Activated CD4-positive, alpha-beta T cell treated with anti-CD3 and anti-CD28 coated beads, Interleukin-2, amount 10 ng/mL, durations not matched to agents 24 days and 14 days (primary cell): ENCODE results near the gene OTUB2. TPM values are rescaled to one million over a fixed set of nuclear protein-coding genes. Genes with fewer than 3 reads are reported as not detected.

Experiments used
- DNase-seq: peaks from one replicate; pipeline ENCODE4 v3.0.0; 2022
- H3K27ac Mint-ChIP-seq: one replicate; pipeline ENCODE4 v1.8.0; 2022; ENCODE audit warnings: mild to moderate bottlenecking, mixed read lengths
- H3K27me3 Mint-ChIP-seq: one replicate; pipeline ENCODE4 v1.8.0; 2022; ENCODE audit warnings: mixed read lengths
- H3K36me3 Mint-ChIP-seq: one replicate; pipeline ENCODE4 v1.8.0; 2022; ENCODE audit warnings: low read depth, mild to moderate bottlenecking, mixed read lengths
- H3K4me1 Mint-ChIP-seq: one replicate; pipeline ENCODE4 v1.8.0; 2021; ENCODE audit warnings: mixed read lengths
- H3K4me3 Mint-ChIP-seq: one replicate; pipeline ENCODE4 v1.8.0; 2022; ENCODE audit warnings: mild to moderate bottlenecking, moderate library complexity, mixed read lengths
- H3K9me3 Mint-ChIP-seq: one replicate; pipeline ENCODE4 v1.8.0; 2021; ENCODE audit warnings: mixed read lengths
- intact Hi-C: fragments of 100-400 bp; cut with micrococcal nuclease; formaldehyde crosslinking; loops from one replicate; pipeline ENCODE4 v1.15.1; 2023
- total RNA-seq: library from RNA; stranded (reverse); gene quantifications from 2 replicates; pipeline ENCODE4 v1.2.3, GENCODE V29; 2022

The OTUB2 gene
- 1.3 and 1.7 TPM in 2 replicates for total RNA-seq

DNA sequence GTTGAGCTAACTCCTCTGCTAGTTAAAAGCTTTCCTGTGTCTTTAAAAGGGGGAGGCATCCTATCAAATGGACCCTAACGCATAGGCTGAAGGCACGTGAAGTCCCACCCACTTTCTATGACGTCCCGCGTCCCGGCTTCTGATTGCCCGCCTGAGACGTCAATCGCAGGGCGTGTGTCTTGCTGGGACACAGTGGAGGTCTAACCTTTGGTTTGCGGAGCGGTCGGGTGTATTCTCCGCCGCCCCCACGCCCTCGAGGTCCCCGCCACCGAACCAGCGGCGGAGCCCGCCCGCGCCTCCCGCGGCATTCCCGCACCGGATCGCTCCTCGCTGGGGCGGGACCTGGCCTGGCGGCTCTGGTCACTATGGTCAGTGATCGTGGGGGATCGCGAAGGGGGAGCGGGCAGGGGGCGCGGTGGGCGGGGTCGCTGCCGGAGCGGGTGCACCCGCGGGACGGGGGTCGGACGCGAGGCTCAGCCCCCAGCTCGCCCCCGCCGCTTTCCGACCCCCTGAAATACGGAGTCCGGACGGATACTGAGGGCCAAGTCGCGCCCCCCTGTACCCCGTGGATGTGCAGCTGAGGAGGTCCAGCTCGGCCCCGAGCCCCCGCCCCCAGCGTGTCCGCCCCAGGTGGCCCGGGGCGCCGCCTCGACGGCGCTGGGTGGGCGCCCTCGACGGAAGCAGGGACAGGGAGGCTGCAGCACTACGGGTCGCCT lies at the start of gene OTUB2:
Gene OTUB2 (plus strand): TSS at position 168 of the 716 bp plus-strand sequence. CDS start 198 bp downstream, at position 366.
- peak; percentile 99 for DNase-seq
- H3K27me3 Mint-ChIP-seq: no peaks in the 10 kb centered on the region
- H3K9me3 Mint-ChIP-seq: no peaks in the 10 kb centered on the region
- H3K4me1 Mint-ChIP-seq: peaks cover 41% of the 10 kb centered on the region
- no peaks in the 10 kb centered on the region for H3K36me3 Mint-ChIP-seq
- peak within 1 kb of the TSS; percentile 52 for H3K27ac Mint-ChIP-seq
- intact Hi-C loops: loop anchor here (1.0 to 10.0 kb wide), 4 partner anchors 10 to 368 kb away; partner anchors contain the start of genes DDX24 and IFI27L1
- peak within 1 kb of the TSS; percentile 75 for H3K4me3 Mint-ChIP-seq

DNA sequence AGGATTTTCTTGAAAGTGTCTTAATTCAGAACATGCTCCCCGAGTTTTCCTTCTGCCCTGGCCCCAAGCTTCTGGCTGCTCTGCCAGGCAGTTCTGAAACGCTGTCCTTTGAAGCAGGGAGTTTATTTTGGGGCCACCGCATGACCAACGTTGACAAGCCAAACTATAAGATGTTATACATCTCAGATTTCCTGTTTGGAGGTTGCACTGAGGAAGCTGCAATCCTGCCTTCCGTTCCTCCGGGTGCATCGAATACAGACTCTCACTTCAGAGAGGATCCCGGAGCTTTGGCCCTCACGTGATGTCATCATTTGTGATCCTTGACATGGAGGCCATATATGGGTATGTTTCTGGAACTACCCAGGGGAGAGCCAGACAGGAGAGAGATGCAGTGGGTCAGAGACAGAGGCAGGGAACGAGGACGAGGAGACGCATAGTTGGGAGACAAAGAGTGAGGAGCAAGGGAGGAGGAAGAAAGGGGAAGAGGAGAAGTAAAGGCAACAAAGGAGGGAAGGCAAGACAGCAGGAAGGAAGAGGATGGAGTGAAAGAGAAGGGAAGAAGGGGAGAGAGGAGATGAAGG lies 49.6 kb upstream of the OTUB2 start, which contains the start of gene ASB2:
Gene ASB2 (minus strand): TSS at position 94 of the 581 bp plus-strand sequence. CDS start 12,031 bp downstream, outside the sequence.
- Mint-ChIP-seq H3K4me3 (peak within 1 kb of the TSS; percentile 81), H3K27me3 (peaks cover 1% of the 10 kb centered on the region)
- intact Hi-C loops: loop anchor here (1.0 to 10.0 kb wide), 6 partner anchors 13 to 1288 kb away; no protein-coding TSS in a partner anchor

DNA sequence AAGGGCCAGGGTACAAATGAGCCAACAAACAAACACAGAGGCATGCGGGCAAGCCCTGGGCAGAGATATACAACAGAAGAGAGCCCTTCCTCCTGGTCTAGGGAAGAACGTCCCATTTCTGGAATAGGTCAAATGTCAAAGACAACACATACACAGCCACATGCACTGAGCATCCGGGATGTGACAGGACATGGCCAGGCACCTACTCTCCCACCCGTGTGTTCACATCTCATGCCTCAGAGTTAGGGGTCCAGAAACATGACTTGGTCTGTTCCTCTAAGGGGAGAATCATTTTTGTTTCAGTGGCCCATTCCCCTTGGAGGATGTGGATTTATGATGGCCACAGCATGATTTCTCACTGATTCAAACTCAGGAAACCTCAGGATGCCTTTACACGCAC lies 49.0 kb upstream of the OTUB2 start:
- H3K27ac Mint-ChIP-seq: peak overlapping the region; percentile 98
- peaks cover 1% of the 10 kb centered on the region for H3K27me3 Mint-ChIP-seq
- intact Hi-C loops: loop anchor here (10.0 kb wide), 2 partner anchors 418 to 1288 kb away; no protein-coding TSS in a partner anchor
- no peak for DNase-seq
- peaks cover 25% of the 10 kb centered on the region for H3K36me3 Mint-ChIP-seq
- H3K9me3 Mint-ChIP-seq: no peaks in the 10 kb centered on the region
- H3K4me1 Mint-ChIP-seq: peaks cover 74% of the 10 kb centered on the region
- peak overlapping the region; percentile 81 for H3K4me3 Mint-ChIP-seq

More for the DNA sequence above, 49.6 kb upstream of the OTUB2 start, which contains the start of gene ASB2:
- Mint-ChIP-seq H3K27ac (peak within 1 kb of the TSS; percentile 98), H3K9me3 (no peaks in the 10 kb centered on the region), H3K4me1 (peaks cover 76% of the 10 kb centered on the region), H3K36me3 (peaks cover 25% of the 10 kb centered on the region)
- DNase-seq: peak; percentile 83

DNA sequence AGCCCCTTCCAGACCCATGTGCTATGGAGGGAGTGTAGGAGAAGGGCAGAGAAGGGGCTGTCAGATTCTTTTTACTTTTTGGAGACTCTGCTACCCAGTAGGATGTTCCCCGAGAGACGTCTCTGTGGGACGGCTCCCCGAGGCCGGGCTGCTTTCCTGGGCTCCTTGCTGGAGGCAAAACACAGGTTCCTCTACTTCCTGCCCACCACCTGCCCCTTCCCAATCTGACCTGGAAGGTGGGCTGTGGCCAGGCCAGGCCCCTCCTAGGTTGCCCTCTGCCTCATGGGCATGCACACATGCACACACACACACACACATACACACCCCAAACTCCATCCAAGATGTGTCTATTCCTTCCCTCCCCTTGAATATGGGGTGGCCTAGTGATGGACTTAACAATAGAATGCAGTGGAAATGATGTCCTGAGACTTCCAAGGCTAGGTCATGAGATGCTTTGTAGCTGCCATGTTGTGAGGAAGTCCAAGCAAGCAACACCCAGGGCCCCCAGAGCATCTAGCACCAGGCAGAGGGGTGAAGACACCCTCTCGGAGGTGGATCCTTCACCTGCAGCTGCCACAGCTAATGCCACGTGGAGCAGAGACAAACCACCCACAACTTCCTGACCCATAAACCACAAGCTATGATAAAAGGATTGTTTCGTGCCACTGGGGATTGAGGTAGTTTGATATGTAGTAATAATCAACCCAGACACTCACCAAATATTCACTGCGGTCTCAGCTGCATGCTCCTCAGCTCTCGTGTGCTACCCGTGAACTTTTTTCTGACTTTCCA lies 48.2 kb upstream of the OTUB2 start:
- Mint-ChIP-seq H3K27me3 (peaks cover 1% of the 10 kb centered on the region), H3K9me3 (no peaks in the 10 kb centered on the region), H3K36me3 (peaks cover 25% of the 10 kb centered on the region), H3K27ac (peak overlapping the region; percentile 98), H3K4me3 (peak overlapping the region; percentile 81), H3K4me1 (peaks cover 68% of the 10 kb centered on the region)
- intact Hi-C loops: loop anchor here (1.0 to 10.0 kb wide), 4 partner anchors 39 to 1287 kb away; partner anchors contain the start of gene OTUB2
- DNase-seq: peak; percentile 94

DNA sequence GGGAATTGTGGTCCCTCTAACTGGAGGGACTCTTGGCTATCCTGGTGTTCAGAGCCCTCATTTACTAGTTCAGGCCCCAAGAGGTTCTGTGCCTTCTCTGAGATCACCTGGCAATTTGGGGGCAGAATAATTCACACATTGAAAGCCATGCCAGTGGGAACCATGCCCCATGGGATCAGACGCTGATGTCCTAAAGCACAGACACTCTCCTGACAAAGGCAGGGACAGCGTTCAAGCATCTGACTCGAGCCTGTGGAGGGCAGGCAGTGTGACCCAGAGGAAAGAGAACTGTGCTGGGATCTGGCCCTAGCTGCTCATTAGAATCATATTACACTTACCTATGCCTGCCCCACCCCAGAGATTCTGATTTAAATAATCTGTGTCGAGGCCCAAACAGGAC lies 47.4 kb upstream of the OTUB2 start:
- H3K27me3 Mint-ChIP-seq: peaks cover 1% of the 10 kb centered on the region
- peak overlapping the region; percentile 81 for H3K4me3 Mint-ChIP-seq

DNA sequence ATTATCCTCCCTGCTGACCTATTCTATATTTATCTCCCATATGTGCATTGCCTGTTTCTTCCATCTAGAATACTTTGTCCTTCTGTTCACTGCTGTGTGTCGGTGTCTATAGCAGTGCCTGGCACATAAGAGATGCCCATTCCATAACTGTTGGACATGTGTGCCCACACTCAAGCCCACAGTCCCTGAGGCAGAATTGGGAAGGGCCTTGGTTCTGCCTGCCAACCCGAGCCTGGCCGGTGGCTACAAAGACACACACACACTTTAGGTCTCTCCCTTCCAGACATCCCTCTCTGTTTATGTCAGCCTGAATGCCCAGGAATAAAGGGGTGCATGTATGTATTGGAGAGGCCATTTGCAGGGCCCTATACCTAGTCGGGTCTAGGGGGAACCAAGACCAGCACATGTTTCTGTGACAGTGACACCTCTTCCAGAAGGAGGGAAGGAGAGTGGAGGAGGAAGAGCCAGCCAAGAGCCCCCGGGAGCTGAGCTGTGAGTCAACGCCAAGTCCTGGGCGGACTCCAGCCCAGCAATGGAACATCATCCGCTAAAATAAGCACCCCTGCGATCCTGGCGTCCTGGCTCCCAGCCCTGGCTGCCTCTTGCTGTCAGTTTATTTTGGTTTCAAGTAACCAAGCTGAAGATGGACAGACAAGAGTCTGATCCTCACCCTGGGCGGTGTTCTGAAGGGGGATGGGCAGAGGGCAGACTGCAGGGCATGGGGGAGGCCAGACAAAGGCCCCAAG lies 45.5 kb upstream of the OTUB2 start:
- Mint-ChIP-seq H3K9me3 (no peaks in the 10 kb centered on the region), H3K36me3 (peaks cover 22% of the 10 kb centered on the region), H3K4me3 (peak overlapping the region; percentile 47), H3K4me1 (peaks cover 49% of the 10 kb centered on the region), H3K27me3 (peaks cover 1% of the 10 kb centered on the region), H3K27ac (peak overlapping the region; percentile 98)
- intact Hi-C loops: no loop called here
- DNase-seq: no peak

More for the DNA sequence above, 47.4 kb upstream of the OTUB2 start:
- no peaks in the 10 kb centered on the region for H3K9me3 Mint-ChIP-seq
- peaks cover 62% of the 10 kb centered on the region for H3K4me1 Mint-ChIP-seq
- DNase-seq: no peak
- peaks cover 22% of the 10 kb centered on the region for H3K36me3 Mint-ChIP-seq
- H3K27ac Mint-ChIP-seq: peak overlapping the region; percentile 98
- intact Hi-C loops: loop anchor here (1.0 to 10.0 kb wide), 4 partner anchors 39 to 1286 kb away; partner anchors contain the start of gene OTUB2

DNA sequence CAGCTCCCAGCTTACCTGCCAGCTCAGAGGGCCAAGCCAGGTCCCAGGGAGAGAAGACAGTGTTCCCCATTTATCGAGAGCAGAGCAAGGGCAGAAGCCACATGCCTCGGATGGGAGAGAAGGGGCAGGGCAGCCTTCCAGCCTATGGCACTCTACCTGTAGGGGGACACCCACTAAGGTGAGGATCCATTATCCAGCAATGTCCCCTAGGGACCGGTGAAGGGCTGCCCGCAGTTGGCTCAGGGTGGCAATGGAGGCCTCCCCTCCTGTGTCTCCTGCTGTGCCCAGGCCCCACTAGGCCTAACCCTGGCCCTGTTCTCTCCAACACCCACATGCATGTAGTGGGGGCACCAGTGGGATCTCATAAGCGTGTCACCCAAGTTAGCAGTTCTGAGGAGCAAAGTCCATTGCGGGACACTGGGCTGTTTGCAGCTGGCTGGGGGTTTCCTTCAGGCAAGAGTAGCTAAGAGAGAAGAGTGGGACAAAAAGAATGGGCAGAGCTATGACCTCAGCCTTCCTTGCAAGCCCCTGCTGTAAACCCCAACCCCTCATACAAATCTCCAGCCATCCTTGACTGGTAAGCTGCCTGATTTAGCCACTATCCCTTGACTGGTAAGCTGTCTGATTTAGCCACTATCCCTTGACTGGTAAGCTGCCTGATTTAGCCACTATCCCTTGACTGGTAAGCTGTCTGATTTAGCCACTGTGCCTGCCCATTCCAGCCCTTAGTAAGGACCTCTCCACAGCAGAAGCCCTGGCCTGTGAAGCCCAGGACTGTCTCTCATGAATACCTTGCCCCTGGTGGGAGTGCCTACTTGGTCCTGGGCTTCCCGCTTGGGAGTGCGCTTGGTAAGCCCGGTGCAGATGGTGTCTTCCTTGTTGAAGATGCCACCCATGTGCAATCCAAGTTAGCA lies 44.6 kb upstream of the OTUB2 start:
- no peak for DNase-seq
- Mint-ChIP-seq H3K27ac (peak overlapping the region; percentile 48), H3K4me3 (no peak overlapping the region), H3K4me1 (peaks cover 40% of the 10 kb centered on the region), H3K36me3 (peaks cover 19% of the 10 kb centered on the region), H3K9me3 (no peaks in the 10 kb centered on the region), H3K27me3 (peaks cover 1% of the 10 kb centered on the region)
- intact Hi-C loops: no loop called here

DNA sequence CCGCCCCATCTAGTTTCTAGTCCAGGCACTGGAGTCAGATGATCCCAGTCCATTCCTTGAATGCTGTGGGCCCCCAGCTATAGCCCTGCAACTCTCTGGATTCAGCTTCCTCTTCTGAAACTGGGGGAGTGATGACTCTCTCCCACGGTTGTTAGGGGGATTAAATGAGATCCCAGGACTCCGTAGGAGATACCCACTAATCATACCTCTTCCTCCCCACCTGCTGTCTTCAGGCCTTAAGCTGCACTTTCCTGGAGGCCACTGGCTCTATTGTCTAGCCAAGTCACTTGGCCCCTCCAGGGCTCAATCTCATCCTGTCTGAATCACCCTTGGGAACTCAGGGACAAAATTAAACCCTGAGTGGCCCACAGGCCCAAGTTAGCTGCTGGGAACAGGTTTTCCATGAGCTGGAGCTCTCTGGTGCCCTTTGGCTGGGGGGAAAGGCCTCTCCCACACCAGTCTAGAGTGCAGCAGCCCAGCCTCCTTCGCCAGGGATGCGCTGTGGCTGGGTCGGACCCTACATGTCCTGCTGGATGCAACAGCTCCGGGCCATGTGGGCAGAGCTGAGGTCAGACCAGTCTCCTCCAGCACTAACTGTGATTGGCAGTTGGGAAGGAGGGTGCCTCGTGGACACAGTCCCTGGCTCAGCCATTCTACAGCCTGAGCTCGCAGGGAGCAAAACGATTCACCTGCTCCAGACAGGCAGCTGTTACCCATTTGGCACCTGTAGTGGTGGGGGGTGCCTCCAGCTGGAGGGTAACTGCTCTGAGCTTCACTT lies 43.7 kb upstream of the OTUB2 start:
- Mint-ChIP-seq H3K27ac (no peak overlapping the region), H3K4me3 (no peak overlapping the region), H3K36me3 (peaks cover 15% of the 10 kb centered on the region), H3K9me3 (no peaks in the 10 kb centered on the region), H3K27me3 (peaks cover 1% of the 10 kb centered on the region), H3K4me1 (peaks cover 32% of the 10 kb centered on the region)
- DNase-seq: no peak
- intact Hi-C loops: no loop called here

DNA sequence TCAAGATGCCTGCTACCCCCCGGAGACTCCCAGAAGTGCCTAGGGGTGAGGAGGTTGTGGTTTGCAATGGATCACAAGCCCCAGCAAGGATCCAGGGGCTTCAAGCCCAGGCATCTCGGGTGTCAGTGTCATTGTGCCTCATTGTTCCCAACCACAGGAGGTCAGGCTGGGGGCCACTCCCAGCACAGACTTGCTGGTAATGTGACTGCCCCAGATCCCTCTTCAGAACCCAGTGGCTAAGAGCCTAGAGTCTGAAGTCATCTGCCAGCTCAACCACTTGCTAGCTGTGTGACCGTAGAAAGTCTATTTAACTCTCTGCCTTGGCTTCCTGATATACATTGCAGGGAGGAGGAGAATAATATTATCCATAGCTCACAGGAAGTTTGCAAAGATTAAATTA lies 42.1 kb upstream of the OTUB2 start:
- intact Hi-C loops: no loop called here
- no peaks in the 10 kb centered on the region for H3K27me3 Mint-ChIP-seq
- H3K9me3 Mint-ChIP-seq: no peaks in the 10 kb centered on the region
- peaks cover 5% of the 10 kb centered on the region for H3K36me3 Mint-ChIP-seq
- H3K4me3 Mint-ChIP-seq: no peak overlapping the region
- no peak for DNase-seq
- no peak overlapping the region for H3K27ac Mint-ChIP-seq
- H3K4me1 Mint-ChIP-seq: peaks cover 18% of the 10 kb centered on the region

DNA sequence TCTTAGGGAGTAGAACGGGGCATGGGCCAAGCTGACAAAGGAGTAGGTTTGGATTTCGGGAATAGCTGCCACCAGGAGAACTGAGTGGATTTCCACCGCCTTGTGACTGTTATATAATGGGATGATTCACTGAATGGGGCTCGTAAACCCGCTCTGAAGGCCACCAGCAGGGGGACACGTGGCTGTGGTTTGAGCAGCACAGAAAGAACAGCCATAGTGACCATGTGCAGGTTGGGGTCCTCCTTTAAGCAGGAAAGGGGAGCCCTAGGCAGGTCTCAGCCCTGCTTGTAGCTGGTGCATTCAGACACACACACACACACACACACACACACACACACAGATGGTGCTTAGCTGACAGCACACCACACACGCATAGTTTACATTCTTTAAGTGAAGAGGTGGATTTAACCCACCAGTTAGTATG lies 41.1 kb upstream of the OTUB2 start:
- no peak overlapping the region for H3K27ac Mint-ChIP-seq
- H3K27me3 Mint-ChIP-seq: no peaks in the 10 kb centered on the region
- peaks cover 15% of the 10 kb centered on the region for H3K4me1 Mint-ChIP-seq
- intact Hi-C loops: no loop called here
- peaks cover 5% of the 10 kb centered on the region for H3K36me3 Mint-ChIP-seq
- H3K9me3 Mint-ChIP-seq: no peaks in the 10 kb centered on the region
- DNase-seq: no peak
- no peak overlapping the region for H3K4me3 Mint-ChIP-seq

DNA sequence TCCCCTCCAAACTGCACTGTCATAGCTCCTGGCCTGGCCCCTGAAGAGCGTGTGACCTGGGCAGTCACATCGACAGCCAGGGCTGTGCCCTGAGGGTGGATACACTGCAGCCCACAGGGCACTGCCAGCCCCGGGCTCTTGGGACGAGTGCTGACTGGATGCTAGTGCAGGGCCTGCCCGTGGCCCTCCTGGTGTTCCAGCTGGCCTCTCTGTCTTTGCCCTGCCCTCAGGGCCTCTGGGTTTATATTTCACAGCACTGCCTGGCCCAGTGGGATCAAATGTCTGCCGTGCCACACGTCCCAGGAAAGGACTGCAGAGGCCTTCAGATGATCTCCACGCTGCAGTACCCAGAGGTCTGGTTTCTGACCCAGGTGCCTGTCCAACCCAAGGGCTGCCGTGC lies 39.2 kb upstream of the OTUB2 start:
- DNase-seq: no peak
- no peaks in the 10 kb centered on the region for H3K27me3 Mint-ChIP-seq
- intact Hi-C loops: no loop called here
- H3K4me3 Mint-ChIP-seq: no peak overlapping the region
- no peaks in the 10 kb centered on the region for H3K9me3 Mint-ChIP-seq
- no peaks in the 10 kb centered on the region for H3K36me3 Mint-ChIP-seq
- H3K27ac Mint-ChIP-seq: no peak overlapping the region
- H3K4me1 Mint-ChIP-seq: peaks cover 14% of the 10 kb centered on the region

DNA sequence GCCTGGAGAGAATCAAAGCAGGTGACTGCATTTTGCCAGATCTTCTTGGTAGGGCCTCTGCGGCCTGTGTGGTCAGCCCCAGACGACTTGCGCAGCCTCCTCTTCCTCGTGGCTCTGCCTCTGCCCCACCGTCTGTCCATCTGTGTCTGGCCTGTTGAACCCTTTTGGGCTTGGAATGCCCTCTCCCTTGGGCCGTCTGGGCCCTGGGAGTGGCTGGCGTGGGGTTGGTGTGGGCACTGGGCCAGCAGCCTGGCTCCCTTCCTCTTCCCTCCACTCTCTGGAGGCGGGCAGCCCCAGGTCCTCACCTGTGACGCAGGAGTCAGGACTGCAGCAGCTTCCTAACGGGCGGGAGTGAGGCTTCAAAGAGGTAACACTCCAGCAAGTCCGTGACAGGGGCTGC lies 38.8 kb upstream of the OTUB2 start:
- no peak for DNase-seq
- intact Hi-C loops: no loop called here
- H3K27ac Mint-ChIP-seq: no peak overlapping the region
- H3K36me3 Mint-ChIP-seq: no peaks in the 10 kb centered on the region
- no peak overlapping the region for H3K4me3 Mint-ChIP-seq
- no peaks in the 10 kb centered on the region for H3K9me3 Mint-ChIP-seq
- no peaks in the 10 kb centered on the region for H3K27me3 Mint-ChIP-seq
- peaks cover 13% of the 10 kb centered on the region for H3K4me1 Mint-ChIP-seq
